Renal cortical epithelial cell (primary cell): ENCODE results near the gene DGKI. TPM values are rescaled to one million over a fixed set of nuclear protein-coding genes. Genes with fewer than 3 reads are reported as not detected.

ENCODE experiments used
- DNase-seq: peaks from one replicate; pipeline ENCODE4 v3.0.0-alpha.2; 2011; ENCODE audit warnings: low read depth
- total RNA-seq: library from RNA; depleted of rRNA; stranded (reverse); fragments of >200 nt; gene quantifications from 2 replicates; pipeline ENCODE4 v1.2.3, GENCODE V29; 2014

DGKI gene
- total RNA-seq, 1 donor from 2014 or later = 8.0 TPM

DNA sequence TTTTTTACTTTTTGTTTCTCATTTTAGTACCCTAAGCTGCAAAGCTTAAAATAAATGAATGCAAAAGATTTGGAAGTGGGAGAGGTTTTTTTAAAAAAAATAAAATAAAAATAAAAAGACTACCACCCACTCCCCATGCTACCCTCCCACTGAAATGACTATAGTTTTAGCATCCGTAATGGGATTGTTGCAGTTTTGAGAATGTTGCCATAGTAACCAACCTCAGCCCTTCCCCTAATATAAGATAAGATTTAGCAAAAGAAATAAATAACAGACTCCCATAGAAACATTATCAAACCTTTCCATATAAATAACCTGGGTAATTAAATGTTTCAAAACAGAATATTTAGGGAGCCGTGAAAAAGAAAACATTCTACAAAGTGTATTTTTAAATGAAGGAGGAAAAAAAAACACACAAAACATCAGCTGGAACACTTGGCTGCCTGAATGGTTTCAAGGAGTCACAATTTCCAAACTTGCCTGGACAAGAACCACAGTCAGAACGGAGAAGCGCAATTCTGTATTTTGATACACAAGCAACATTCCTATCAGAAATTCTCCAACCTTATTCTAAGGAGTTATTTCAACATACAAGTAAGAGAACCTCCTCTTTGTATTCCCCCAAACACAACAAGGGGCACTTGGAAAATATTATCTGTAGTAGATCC is 57.4 kb downstream of the DGKI start:
- DNase-seq = no peak

DNA sequence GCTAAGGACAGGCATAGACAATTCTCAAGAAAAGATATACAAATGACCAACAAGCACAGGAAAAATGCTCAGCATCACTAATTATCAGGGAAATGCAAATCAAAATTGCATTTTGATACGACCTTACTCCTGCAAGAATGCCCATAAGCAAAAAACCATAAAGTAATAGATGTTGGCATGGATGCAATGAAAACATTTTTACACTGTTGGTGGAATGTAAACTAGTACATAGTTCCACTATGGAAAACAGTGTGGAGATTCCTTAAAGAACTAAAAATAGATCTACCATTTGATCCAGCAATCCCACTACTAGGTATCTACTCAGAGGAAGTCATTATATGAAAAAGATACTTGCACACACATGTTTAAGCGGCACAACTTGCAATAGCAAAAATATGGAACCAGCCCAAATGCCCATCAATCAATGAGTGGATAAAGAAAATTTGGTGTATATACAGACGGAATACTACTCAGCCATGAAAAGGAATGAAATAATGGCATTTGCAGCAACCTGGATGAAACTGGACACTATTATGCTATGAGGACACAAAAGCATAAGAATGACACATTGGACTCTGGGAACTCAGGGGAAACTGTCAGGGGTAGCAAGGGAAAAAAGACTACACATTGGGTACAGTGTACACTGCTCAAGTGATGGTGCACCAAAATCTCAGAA is 59.3 kb downstream of the DGKI start:
- DNase-seq = no peak

DNA sequence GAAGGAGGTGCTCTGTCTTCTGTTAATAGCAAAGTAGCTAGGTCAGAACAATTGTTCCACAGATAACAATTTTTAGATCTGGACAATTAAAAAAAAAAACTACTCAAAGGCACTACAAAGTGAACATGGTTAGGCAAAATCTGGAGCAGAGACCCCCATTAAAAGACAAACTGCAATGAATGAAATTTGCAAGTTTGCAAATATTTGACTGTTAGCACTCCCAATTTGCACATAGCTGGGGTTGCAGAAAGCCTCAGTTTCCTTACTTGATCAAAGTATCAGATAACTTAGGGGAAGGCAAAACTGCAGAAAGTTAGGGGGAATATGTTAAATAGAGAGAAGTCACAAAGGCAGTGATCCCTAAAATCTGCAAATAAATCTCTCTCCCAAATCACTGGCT is 68.3 kb downstream of the DGKI start:
- DNase-seq = no peak

DNA sequence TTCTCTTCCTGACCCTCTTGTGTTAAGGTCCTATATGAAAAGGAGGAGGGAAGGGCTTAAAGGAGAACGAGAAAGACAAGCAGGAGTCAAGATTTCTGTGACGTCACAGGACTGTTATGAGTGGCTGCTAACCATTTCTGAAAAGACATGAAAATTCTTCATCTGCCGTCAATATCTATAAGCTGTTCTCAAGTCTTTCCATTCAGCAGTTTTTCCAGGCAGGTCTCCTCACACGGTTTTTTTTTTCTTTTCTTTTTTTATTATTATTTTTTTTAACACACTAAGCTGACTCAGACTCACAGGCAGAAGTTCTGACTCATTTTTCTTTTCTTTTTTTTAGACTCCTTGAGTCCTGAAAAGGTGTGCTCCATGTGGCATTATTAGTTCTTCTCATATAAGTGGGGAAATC is 72.0 kb downstream of the DGKI start:
- peak; percentile 84 for DNase-seq

DNA sequence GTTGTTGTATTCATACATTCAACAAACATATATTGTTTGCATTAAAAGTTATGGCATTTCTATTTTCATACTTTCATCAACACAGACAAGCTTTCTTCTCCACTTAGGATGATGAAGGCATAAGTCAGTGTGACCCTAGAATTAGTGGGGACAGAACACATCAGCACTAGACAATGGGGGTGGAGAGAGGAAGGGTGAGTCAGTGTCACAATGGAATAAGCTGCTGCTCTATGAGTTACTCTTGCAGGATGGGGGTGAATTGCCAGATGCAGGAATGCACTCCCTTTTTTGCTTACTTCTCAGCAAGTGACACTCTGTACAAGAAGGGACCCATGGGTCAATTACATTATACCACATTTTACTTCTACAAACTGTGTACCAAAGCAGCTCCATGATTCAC is 74.0 kb downstream of the DGKI start:
- DNase-seq = peak; percentile 79

DNA sequence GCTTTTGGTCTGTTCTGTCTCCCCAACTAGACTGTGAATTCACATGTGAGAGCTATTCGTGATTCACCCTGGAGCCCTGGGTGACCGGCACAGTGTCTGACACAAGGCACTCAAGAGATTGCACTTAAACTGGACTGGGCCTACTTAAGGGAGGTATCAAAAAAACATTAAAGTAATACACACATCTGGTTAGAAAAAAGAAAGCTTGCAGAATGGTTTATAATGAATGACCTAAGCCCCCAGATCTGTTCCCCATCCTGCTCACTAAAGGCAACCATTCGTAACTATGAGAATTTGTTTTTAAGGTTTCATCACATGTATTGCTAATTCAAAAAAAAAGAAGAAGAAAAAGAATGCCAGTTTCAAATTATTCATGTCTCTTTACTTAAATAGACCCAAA is 74.5 kb downstream of the DGKI start:
- DNase-seq = no peak

DNA sequence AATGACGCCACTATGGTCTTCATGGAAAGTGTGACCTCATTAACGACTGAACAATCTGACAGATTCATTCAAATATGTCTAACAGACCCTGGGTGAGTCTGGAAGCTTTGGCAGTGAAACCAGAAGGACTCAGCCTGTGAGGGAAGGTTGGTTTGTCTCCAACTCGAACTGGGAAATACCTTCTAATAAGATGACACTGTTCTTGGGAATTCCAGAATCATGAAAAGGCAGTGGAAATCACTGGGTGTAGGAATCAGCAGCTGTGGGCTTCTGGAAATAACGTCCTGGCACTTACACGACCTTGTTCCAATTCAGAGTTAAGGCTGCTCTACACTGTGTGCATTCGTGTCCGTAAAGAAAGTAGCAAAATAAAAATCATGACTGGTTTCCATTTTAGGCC is 75.1 kb downstream of the DGKI start:
- peak; percentile 54 for DNase-seq

DNA sequence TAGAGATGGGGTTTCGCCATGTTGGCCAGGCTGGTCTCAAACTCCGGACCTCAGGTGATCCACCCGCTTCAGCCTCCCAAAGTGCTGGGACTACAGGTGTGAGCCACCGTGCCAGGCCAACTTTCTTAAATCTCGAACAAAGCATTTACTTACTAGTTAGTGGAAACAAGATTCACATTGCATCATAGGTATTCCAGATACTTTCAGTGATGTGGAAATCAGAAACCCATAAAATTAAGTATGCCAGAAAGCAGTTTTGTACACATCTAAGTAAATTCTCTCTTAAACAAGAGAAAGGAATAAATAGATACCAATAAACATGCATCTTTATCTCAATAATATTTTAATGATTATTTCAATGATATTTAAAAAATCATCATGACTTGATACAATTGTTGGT is 75.5 kb downstream of the DGKI start:
- DNase-seq = peak; percentile 57

DNA sequence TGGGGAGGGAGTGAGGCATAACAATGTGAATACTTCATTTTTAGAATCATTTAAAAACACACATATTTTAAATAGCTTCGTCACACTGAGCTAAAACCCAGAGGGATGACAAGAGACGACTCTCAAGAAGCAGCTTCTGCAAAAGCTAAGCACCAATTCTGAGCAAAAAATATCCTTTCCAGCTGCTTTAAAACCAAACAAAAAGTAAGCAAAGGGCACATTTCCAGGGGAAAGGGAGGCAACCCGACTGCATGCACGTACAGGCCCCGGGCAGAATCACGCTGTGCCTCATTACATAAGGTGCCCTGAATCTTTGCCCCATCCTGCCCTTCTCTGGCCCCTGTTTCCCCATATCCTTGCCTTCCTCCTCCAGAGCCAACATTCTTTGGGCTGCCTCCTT is 78.4 kb downstream of the DGKI start:
- DNase-seq = no peak

DNA sequence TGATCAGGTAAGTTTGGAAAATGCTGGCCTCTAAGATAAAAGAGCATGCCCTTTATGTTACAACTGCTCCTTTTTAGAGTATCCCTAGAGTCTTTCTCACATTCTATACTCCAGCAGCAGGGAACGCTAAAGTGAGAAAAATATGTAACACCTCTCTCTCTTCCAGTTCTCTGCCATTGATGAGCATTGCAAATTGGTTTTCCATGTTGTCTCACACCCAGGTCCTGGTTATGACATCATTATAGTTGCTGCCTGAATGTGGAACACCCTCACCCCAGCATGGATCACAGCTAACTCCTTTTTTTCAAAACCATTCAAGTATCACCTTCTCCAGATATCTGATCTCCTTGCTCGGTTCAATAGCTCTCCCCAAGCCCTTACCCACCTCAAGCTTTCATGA is 84.4 kb downstream of the DGKI start:
- DNase-seq = no peak

DNA sequence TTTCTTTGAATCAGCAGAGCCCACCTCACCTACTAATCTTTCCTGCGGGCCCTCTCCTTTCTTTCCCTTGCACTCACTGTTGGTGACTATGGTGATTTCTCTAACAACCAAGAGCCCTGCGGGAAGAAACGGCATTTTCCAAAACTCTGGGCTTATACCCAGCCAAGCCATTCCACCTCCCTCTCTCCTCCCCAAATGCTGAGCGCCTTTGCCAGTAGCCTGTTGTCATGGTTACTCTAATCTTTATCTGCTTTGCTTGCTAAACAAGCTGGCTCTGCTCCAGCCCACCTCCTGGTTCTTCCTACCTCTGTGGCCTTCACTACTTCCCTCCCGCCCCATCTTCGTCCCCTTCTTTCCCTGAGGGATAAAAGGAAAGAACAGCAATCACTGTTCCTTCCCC is 86.7 kb downstream of the DGKI start:
- no peak for DNase-seq

DNA sequence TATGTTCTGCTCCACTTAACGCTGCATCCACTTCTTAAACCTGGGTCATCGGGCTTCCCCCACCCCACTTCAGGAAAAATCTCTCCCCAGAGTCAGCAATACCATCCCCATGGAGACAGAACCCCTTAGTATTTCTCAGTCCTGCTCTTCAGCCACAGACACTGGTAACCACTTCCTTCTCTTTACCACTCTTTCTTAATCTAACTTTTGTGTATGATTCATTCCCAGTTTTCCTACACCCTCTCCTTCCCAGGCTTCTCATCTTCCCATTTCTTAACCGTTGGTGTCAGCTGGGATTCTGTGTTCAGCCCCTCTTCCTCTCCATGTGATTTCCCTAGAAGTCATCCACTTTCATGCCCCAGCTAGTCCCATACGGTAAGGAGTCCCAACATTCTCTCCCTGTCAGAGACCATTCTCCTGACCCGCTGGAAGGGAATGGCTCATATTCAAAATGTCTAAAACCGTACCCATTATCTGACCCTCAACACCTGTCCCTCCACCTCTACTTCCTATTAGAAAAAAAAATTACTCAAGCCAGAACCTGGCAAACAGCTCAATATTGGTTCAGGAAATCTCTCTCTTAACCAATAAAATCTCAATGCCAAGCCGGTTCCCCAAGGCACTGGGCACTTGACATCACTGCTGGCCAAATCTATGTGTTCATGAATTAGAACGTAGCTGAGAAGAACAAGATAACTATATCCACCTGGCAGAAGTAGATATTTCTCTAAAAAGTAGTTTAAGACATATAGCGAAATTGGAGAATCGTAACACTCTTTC is 89.4 kb downstream of the DGKI start:
- peak; percentile 20 for DNase-seq

DNA sequence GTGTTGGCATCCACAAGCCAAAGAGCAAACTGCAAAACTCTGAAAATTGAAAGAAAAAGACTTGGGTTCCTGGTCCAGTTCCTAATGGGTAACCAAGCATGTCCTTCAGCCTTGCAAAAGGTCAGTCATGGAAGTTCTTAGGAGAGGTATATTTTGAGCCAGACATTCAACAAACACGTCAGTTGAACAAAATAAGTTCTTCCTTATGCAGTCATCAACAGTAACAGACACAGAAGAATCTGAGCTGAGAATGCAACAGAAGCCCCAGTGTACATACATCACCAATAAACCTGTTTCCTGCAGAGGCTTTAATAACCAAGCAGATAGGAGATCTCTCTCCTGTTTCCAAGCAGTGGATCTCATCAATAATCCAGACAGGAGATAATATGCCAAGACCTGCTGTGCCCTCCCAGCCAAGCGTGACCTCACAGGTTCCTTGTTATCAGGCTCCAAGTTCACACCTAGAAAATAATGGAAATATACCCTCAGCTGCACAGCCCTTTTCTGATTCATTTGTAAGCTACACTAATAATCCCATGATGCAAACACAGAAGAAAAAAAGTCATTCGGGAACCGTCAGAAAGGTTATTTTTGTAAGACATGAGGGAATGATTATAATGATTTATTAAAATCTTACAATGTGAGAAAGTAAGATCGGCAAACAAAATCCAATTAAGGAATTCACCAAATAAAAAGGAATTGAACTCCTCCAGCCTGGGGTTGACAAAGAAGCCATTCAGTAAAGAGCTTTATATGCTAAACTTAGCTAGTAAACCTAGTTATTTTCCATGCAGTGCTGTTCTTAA is 90.7 kb downstream of the DGKI start:
- DNase-seq = peak; percentile 67

DNA sequence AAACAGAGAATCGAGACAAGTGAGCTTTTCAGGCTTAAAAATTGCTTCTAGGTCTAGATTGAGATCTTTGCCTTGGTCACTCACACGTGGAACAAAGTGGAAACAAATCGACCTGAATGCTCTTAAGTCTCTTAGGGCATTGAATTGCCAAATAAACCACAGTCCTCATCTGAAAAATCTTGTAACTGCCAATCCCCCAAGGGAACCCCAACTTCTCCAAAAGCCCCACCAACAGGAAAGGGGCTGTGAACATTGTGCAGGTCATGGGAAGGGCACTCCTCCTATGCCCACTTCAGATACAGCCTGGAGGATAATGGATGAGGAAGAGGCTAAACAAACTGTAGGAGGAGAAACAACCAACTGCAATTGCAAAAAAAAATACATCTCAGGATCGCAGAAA is 91.3 kb downstream of the DGKI start:
- no peak for DNase-seq

DNA sequence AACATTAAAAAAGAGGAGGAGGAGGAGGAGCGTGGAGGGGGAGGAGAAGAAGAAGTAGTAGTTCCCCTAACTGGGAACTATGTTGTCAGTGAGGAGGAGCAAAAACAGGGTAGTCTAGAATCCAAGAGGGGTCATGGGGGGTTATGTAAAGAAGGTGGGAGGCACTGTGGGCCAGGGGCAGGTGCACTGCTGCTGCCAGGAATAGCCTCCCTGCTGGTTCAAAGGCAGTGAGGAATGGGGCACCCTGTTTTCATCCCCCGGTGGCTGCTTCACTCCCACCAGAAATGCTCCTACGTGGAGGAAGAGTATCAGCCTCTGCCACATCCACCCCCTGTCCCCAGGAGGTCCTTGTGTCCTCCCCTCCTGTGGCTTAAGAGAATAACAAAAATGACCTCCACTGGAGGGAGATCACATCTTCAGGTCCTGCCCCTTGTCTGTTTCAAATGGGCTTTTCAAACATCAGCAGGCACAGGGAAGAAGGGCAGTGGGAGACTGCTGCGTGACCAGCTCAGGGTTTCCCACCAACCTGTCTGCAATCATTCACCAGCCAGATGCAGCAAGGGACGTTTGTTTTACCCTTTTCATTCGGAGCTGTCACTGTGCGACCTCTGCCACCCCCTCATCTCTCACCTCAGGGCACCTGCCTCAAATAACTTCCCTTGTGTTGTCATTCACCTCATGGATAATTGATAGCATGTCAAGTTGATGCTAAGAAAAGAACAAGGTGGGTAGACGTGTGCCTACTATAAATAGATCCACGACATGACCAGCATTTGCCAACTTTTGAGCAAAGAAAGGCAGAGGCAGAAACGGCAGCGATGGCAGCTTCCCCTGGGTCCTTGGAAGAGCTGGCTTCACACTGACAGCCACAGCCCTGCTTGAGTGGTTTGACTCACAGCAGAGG is 92.6 kb downstream of the DGKI start:
- DNase-seq = peak; percentile 31

DNA sequence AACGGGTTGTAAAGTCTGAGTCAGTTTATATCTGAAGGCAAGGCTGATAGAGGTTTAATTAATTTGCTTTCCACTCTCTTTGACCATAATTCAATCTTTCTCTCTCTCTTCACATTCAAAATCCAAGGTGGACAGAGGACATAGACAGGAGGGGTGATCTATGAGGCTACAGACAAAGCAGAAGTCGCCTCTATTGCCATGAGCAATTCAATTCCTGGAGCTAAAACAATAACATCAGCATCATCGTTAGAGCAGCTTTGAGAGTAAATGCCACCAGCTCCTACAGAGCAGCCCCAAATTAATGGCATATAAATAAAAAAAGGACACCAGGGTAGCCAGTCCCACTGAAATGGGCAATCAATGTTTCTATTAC is 93.2 kb downstream of the DGKI start:
- DNase-seq = no peak

DNA sequence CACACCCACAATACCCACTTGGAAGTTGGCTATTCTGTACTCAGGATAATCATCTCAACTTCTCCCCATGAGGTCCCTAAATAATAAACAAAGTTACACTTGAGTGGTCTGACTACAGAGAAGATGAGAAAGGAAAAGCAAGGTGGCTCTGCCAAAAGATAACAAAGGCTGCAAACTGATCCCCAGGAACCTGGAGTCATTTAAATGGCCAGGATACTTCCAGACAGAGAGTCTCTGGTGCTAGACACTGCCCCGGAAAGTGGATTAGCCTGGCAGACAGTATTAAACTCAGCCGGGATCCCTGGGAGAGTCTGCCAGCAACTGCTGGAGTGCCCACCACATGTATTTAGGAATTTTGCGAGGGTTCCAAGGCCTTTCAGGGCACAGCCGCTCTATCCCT is 93.7 kb downstream of the DGKI start:
- no peak for DNase-seq

DNA sequence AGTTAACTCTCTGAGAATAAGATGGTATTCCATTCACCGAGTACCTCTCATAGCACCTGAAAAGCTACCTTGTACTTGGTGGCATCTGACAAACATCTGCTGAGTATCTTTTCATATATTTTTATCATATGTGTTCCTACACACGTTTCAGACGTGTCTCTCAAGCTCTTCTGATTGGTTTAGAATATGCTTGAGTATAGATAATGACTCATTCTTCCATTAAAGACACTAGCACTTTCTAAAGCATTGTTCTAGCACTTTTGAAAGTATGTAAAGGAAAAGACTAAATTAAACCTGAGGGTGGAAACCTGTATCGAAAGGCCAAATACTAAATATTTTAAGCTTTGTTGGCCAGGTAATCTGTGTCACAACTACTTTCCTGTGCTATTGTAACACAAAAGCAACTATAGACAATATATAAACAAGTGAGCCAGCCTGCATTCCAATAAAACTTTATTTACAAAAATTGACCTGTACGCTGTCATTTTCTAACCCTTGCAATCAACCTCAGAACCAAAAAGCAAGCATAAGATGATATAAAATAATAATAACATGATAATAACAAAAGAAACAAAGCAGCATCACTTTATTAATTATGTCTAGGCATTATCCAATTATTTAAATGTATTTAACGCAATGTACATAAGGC is 95.3 kb downstream of the DGKI start:
- no peak for DNase-seq

DNA sequence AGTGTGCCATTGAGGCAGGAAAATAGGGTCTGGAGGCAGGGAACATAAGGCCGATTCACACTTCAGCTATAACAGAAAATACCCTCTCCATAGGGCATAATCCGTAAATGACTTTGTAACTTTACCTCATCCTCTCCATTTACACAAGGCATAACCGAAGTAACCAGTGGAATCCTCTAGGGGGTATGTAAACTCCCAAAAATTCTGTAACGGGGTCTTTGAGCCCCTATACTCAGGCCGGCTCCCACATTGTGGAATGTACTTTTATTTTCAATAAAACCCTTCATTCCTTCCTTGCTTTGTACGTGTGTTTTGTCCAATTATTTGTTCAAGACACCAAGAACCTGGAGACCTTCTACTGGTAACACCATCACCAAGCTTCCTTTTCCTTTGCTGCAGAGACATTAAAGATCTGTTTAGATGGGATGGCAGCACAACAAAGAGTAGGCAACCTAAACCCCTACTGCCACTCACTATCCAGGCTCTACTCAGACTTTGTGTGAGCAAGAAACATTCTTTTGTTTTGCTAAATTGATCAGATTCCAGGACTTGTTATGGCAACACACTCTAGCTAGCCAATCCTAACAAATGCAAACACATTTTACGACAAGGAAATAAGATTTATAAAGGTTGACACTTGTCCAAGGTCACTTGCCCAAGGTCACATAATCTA is 99.3 kb downstream of the DGKI start:
- no peak for DNase-seq

DNA sequence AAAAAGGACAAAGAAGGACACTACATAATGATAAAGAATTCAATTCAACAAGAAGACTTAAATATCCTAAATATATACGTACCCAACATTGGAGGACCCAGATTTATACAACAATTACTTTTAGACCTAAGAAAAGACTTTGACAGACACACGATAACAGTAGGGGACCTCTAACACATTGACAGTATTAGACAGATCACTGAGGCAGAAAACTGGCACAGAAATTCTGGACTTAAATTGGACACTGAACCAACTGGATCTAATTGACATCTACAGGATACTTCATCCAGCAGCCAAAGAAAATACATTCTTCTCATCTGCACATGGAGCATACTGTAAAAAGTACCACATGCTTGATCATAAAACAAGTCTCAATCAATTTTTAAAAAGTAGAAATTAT is 103.8 kb downstream of the DGKI start:
- no peak for DNase-seq
